ENCODE results near the gene UBN1.

DNA sequence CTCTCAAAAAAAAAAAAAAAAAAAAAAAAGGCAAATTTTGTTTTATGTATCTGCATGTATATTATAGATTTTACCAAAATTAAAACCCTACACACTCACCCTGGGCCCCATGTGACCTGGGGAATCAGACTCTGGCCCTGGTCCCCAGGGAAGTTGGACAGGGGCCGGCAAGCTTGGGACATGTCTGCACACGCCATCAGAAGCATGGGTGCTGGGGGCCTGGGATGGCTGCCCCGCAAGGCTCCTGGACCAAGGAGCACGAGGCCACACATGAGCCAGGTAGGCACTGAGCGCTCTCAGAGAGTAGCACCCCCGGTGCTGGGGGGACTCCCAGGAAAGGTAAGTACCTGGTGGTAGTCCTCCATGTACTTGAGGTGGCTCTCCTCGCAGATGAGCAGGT lies 50.0 kb downstream of the UBN1 start:
- TF ChIP-seq, protein P1, sequence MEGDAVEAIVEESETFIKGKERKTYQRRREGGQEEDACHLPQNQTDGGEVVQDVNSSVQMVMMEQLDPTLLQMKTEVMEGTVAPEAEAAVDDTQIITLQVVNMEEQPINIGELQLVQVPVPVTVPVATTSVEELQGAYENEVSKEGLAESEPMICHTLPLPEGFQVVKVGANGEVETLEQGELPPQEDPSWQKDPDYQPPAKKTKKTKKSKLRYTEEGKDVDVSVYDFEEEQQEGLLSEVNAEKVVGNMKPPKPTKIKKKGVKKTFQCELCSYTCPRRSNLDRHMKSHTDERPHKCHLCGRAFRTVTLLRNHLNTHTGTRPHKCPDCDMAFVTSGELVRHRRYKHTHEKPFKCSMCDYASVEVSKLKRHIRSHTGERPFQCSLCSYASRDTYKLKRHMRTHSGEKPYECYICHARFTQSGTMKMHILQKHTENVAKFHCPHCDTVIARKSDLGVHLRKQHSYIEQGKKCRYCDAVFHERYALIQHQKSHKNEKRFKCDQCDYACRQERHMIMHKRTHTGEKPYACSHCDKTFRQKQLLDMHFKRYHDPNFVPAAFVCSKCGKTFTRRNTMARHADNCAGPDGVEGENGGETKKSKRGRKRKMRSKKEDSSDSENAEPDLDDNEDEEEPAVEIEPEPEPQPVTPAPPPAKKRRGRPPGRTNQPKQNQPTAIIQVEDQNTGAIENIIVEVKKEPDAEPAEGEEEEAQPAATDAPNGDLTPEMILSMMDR (optimal IDR thresholded peaks at IDR 0.05 in 1 of 3, IDR thresholded peaks at IDR 0.05 in 1 of 3, conservative IDR thresholded peaks at IDR 0.05 in 1 of 3; ENCODE audit: extremely low read depth in 1 of 3, insufficient read depth in 2 of 3, low read length in 3 of 3), result no peak
- TF ChIP-seq EZH2 (IDR thresholded peaks at IDR 0.05; ENCODE audit: low read length), result no peak
